ENCODE data around the gene SLC25A53.
"Not testable (repeated sequence)": the region's sequence is repeated elsewhere in the genome, so short reads cannot be mapped to it uniquely, and the experiment has no call there.

The SLC25A53 gene

GRCh38 chrX:104062636-104063035 is 94.2 kb downstream of the SLC25A53 start:
- DNase-seq (ENCODE audit: low read depth in 2 of 2): not testable (repeated sequence)

GRCh38 chrX:104054956-104055355 is 101.9 kb downstream of the SLC25A53 start:
- not testable (repeated sequence) for DNase-seq (ENCODE audit: low read depth in 2 of 2)
